NCI-H446 treated with DMSO at 0.1 percent for 48 hours (cell line): Measurements from ENCODE around the gene STRAP.
"Not testable (repeated sequence)": the region's sequence is repeated elsewhere in the genome, so short reads cannot be mapped to it uniquely, and the experiment has no call there.

Experiments used
- DNase-seq: peaks from one replicate; lab custom pipeline; 2025; lab: John Stamatoyannopoulos, UW

Gene STRAP

DNA sequence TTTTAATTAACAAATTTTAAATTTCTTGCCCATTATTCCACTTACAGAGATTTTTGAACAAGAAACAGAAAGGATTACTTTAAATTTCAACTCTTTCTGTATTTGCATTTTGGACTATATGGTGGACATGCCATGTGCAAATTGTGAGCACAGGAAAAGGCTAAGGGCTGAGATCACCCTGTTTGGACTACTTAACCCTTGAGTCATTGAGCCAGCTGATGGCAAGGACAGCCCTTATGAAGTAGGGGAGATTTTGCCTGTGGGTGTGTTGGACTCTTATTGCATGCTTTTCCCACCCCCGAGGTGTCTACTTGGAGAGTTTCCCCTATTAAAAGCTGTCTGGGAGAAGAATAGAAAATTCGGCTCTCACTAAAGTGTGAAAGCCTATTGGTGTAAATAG lies 46.2 kb downstream of the STRAP start:
- no peak for DNase-seq

DNA sequence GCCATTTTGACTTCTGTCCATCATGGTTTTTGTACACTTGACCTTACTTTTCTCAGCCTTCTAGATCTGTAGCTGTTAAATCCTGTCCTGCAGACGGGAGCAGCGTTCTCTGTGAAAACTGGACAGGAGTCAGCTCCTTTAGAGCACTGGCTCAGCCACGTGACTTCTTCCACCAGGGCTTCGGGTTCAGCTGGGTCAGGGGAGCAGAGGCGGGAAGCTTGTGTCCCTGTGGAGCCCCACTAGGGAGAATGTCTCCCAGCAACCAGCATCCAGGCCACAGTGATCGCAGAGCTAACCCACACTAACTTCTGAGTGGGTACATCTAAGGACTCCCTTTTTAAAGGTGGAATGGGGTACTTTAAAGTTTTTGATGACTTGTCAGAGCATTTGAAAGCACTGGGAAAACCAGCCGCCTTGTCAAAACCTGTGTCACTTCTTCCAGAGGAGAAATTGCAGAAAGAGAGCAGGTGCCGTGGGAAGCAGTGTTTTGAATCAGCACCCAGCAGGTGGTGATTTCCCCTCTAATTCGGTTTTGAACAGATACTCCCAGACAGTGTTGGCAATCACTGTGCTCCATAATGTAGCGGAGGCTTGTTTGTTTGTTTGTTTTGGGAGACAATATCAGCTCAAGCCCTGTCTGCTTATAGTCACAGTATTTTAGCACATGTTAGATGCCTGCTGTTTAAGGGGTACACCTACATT lies 46.8 kb downstream of the STRAP start:
- no peak for DNase-seq

DNA sequence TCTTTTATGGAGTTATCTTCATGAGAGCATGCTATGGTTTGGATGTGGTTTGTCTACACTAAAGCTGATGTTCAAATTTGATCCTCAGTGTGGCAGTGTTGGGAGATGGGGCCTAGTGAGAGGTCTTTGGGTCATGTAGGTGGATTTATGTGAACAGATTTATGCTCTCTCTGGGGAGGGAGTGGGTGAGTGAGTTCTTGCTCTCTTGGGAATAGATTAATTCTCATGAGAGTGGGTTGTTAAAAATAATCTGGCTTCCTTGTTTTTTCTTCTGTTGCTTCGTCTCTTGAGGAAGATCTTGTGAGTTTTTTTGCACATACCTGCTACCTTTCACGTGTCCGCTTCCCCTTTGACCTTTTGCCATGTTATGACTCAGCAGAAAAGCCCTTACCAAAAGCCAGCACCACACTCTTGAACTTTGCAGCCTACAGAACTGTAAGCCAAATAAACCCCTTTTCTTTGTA lies 49.4 kb downstream of the STRAP start:
- DNase-seq = no peak

DNA sequence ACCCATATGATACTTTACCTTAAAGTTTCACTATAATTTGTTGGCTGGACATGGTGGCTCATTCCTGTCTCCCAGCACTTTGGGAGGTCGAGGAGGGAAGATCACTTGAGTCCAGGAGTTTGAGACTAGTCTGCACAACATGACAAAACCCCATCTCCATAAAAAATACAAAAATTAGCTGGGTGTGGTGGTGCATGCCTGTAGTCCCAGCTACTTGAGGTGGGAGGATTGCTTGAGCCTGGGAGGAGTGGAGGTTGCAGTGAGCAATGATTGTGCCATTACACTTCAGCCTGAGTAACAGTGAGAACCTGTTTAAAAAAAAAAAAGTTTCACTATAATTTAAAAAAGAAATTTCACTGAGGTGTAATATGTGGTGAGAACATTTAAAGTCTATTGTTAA lies 50.1 kb downstream of the STRAP start:
- DNase-seq = no peak

DNA sequence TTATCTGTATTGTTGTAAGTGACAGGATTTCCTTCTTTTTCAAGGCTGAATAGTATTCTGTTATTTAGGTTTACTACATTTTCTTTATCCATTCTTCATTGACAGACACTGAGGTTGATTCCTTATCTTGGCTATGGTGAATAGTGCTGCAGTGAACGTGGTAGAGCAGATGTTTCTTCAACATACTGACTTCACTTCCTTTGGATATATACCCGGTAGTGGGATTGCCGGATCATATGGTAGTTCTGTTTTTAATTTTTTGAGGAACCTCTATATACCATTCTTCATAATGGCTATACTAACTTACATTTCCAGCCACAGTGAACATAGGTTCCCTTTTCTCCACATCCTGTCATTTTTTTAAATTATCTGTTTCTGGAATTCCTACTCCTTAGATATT lies 50.8 kb downstream of the STRAP start:
- DNase-seq = no peak

DNA sequence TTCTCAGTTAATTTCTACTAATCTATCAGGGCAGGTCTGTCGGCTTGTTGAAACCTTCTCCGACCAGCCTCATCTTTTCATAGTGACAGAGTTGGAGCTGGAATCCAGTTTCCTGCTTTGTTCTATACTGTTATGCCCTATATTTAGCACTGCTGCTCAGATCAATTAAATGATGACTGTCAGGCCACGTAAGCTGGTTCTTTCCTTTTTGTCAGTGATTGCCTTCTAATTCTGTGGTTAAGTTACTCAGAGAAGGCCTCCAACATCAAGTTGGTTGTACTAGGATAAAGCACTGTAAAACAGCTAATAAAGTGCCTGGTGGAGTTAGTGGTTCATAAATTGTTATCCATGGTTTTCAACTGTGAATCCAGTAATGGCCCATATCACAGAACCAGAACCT lies 51.6 kb downstream of the STRAP start:
- no peak for DNase-seq

DNA sequence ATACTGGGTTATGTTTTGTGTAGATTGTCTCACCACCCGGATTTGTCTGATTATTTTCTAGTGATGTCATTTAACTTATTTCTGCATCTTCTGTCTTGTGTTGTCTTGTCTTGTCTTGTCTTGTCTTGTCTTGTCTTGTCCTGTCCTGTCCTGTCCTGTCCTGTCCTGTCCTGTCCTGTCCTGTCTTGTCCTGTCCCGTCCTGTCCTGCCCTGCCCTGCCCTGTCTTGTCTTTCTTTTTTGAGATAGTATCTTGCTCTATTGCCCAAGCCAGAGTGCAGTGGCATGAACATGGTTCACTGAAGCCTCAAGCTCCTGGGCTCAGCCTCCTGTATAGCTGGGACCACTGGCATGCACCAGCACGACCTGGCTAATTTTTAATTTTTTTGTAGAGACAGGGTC lies 54.6 kb downstream of the STRAP start:
- no peak for DNase-seq

DNA sequence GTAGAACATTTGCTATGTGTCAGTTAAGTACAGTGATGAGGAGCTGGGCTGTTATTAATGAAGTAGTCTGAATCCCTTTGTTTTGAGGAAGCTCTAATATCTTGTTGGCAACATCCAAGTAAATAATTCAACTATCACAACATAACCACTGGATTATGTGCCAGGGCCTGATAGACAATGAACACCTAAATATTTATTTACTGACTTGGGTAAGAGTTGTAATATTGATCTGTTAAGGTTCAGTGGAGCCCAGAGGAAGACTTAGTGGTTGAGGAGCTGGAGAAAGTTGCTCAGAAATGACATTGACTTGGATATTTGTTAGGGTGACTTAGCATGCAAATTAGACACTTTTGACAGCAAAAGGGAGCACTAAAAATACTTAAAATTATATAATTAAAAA lies 55.7 kb downstream of the STRAP start:
- no peak for DNase-seq

DNA sequence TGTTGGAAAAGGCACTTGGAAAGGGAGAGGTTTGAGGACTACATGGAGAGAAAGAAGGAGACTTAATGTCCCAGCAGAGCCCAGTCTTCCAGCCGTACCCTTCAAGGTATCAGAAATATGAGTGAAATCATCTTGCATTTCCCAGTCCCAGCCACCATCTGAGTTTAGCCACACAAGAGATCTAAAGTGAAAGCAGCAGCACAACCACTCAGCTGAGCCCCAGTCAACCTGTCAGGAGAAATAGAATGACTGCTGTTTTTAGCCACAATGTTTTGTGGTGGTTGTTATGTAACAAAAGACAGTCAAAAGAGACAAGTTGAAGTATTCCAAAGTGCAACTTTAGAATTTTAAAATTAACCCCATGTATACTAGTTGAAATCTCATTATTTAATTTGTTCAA lies 56.9 kb downstream of the STRAP start:
- DNase-seq = no peak

DNA sequence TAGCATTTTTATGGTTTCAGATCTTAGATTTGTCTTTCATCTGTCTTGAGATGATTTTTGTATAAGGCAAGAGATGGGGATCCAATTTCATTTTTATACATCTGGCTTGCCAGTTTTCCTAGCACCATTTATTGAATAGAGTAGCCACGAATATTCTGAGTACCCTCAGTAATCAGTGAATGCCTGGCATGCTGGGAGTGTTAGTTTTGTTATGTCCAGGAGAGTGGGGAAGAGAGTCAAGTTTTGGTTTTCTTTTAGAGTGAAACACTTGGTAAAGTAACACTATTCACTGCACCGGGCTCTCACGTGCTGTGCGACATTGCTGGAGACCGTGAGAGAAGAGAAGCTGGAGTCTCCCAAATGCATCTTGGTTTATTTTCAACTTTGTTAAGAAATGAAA lies 60.3 kb downstream of the STRAP start:
- no peak for DNase-seq

DNA sequence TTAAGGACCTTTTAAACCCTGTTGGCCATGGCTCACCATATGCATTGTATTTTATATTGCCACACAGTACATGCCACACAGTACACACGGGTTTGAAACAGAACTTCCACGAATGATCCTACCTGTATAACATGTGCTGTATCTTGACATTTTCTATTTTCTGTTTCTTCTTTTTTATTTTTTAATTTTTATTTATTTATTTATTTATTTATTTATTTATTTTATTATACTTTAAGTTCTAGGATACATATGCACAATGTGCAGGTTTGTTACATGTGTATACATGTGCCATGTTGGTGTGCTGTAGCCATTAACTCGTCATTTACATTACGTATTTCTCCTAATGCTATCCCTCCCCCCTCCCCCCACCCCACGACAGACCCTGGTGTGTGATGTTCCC lies 61.3 kb downstream of the STRAP start:
- not testable (repeated sequence) for DNase-seq

DNA sequence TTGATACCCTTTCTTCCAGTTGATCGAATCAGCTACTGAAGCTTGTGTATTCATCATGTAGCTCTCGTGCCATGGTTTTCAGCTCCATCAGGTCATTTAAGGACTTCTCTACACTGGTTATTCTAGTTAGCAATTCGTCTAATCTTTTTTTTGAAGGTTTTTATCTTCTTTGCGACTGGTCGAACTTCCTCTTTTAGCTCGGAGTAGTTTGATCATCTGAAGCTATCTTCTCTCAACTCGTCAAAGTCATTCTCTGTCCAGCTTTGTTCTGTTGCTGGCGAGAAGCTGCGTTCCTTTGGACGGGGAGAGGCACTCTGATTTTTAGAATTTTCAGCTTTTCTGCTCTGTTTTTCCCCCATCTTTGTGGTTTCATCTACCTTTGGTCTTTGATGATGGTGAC lies 66.3 kb downstream of the STRAP start:
- DNase-seq = not testable (repeated sequence)
